IMR-90 (cell line): ENCODE data around the gene METTL15. TPM values are rescaled to one million over a fixed set of nuclear protein-coding genes. Genes with fewer than 3 reads are reported as not detected.
A peak's percentile ranks its signal among the peaks of the same experiment; 100 is the strongest.

Experiments used
- ATAC-seq: fragments of 200-7000 bp; cut with Tn5 transposase; 2 replicates; pipeline ENCODE4 v1.9.1; 2020; ENCODE audit warnings: low read depth, mild to moderate bottlenecking, moderate library complexity
- BruUV-seq: library from RNA; stranded (reverse); fragments of 400-500 nt; replicated peaks from 2 replicates; lab custom pipeline; 2021; lab: Mats Ljungman, UMichigan
- CTCF ChIA-PET: fragments of 300-600 bp; formaldehyde crosslinking; extraction: SDS; loops from one replicate; lab custom pipeline; 2021; ENCODE audit warnings: antibody characterized with exemption; lab: Yijun Ruan, JAX
- POLR2A ChIA-PET: fragments of 300-600 bp; sonication (Branson Sonifier 250); formaldehyde crosslinking; loops from one replicate; lab custom pipeline; 2022; ENCODE audit warnings: antibody characterized with exemption; ENCODE audit not compliant: unreplicated experiment; lab: Charles Lee
- DNase-seq: peaks from one replicate; pipeline ENCODE4 v3.0.0; 2013
- H2AFZ ChIP-seq: replicated peaks from 2 replicates; pipeline ENCODE3; 2013; ENCODE audit warnings: low read length, mild to moderate bottlenecking; ENCODE audit not compliant: poor library complexity
- H2AK5ac ChIP-seq: 2 replicates; pipeline ENCODE4 v1.6.1; 2013; ENCODE audit warnings: low read depth, low read length, inconsistent platforms
- H2AK9ac ChIP-seq: replicated peaks from 2 replicates; pipeline ENCODE3; 2013; ENCODE audit warnings: mild to moderate bottlenecking, low read depth, low read length, moderate library complexity; ENCODE audit not compliant: poor library complexity
- H2BK120ac ChIP-seq: 2 replicates; pipeline ENCODE4 v1.6.1; 2013; ENCODE audit warnings: low read depth, low read length, inconsistent platforms
- H2BK15ac ChIP-seq: 3 replicates; pipeline ENCODE4 v1.6.1; 2013; ENCODE audit warnings: low read depth, low read length, inconsistent platforms
- H2BK20ac ChIP-seq: 2 replicates; pipeline ENCODE4 v1.6.1; 2013; ENCODE audit warnings: low read depth, mild to moderate bottlenecking, inconsistent platforms, low read length, moderate library complexity
- H2BK5ac ChIP-seq: 2 replicates; pipeline ENCODE4 v1.6.1; 2013; ENCODE audit warnings: mild to moderate bottlenecking, low read depth, low read length, inconsistent platforms; ENCODE audit not compliant: poor library complexity, severe bottlenecking
- H3K14ac ChIP-seq: replicated peaks from 2 replicates; pipeline ENCODE4 v1.6.1; 2013; ENCODE audit warnings: low read depth, low read length, inconsistent platforms
- H3K18ac ChIP-seq: 2 replicates; pipeline ENCODE4 v1.6.1; 2013; ENCODE audit warnings: low read depth, low read length, control low read depth
- H3K23ac ChIP-seq: 2 replicates; pipeline ENCODE4 v1.6.1; 2013; ENCODE audit warnings: low read depth, low read length, inconsistent platforms
- H3K27ac ChIP-seq: 2 replicates; pipeline ENCODE4 v1.5.1; 2013; ENCODE audit warnings: mild to moderate bottlenecking, control low read depth, low read length; ENCODE audit not compliant: insufficient read depth
- H3K27me3 ChIP-seq: 2 replicates; pipeline ENCODE4 v1.6.1; 2013; ENCODE audit warnings: low read length; ENCODE audit not compliant: control insufficient read depth, insufficient read depth
- H3K36me3 ChIP-seq: 2 replicates; pipeline ENCODE4 v1.6.1; 2013; ENCODE audit warnings: low read length, mixed read lengths; ENCODE audit not compliant: control insufficient read depth, insufficient read depth
- H3K4ac ChIP-seq: 2 replicates; pipeline ENCODE4 v1.6.1; 2013; ENCODE audit warnings: low read depth, low read length, inconsistent platforms
- H3K4me1 ChIP-seq: 2 replicates; pipeline ENCODE4 v1.6.1; 2013; ENCODE audit warnings: low read length, mixed read lengths; ENCODE audit not compliant: control insufficient read depth, insufficient read depth
- H3K4me2 ChIP-seq: 2 replicates; pipeline ENCODE4 v1.6.1; 2013; ENCODE audit warnings: low read depth, mild to moderate bottlenecking, control low read depth, low read length, moderate library complexity
- H3K4me3 ChIP-seq: 2 replicates; pipeline ENCODE4 v1.5.1; 2013; ENCODE audit warnings: low read depth, mild to moderate bottlenecking, control low read depth, low read length, moderate library complexity; ENCODE audit not compliant: insufficient read depth
- H3K56ac ChIP-seq: 2 replicates; pipeline ENCODE4 v1.6.1; 2013; ENCODE audit warnings: low read length, inconsistent platforms; ENCODE audit not compliant: insufficient read depth; ENCODE audit errors: extremely low read depth
- H3K79me1 ChIP-seq, 2 experiments: 2 replicates each; pipeline ENCODE4 v1.6.1; 2013; ENCODE audit warnings: low read length in 2 of 2, inconsistent platforms in 1 of 2, low read depth in 1 of 2
- H3K9ac ChIP-seq: 2 replicates; pipeline ENCODE4 v1.6.1; 2013; ENCODE audit warnings: low read depth, low read length, control low read depth
- H3K9me1 ChIP-seq: 2 replicates; pipeline ENCODE4 v1.6.1; 2013; ENCODE audit warnings: low read length, inconsistent platforms; ENCODE audit not compliant: insufficient read depth
- H3K9me3 ChIP-seq: 2 replicates; pipeline ENCODE4 v1.6.1; 2013; ENCODE audit warnings: low read length; ENCODE audit not compliant: control insufficient read depth, insufficient read depth
- H4K20me1 ChIP-seq: 2 replicates; pipeline ENCODE4 v1.6.1; 2013; ENCODE audit warnings: low read length, inconsistent platforms; ENCODE audit not compliant: insufficient read depth
- H4K5ac ChIP-seq: 2 replicates; pipeline ENCODE4 v1.6.1; 2013; ENCODE audit warnings: mild to moderate bottlenecking, low read depth, low read length, control low read depth
- H4K8ac ChIP-seq, 2 experiments: 2 replicates each; pipeline ENCODE4 v1.6.1; 2013; ENCODE audit warnings: low read depth in 2 of 2, low read length in 2 of 2, control low read depth in 1 of 2, inconsistent platforms in 1 of 2
- H4K91ac ChIP-seq: 2 replicates; pipeline ENCODE4 v1.6.1; 2013; ENCODE audit warnings: low read depth, low read length, inconsistent platforms; ENCODE audit not compliant: insufficient read depth
- NFE2L2 ChIP-seq: fragments of 150-350 bp; IDR thresholded peaks from 2 replicates; pipeline ENCODE4 v1.6.1; 2016; ENCODE audit warnings: low read depth, mild to moderate bottlenecking, low read length
- RCOR1 ChIP-seq: IDR thresholded peaks from 2 replicates; pipeline ENCODE4 v1.6.1; 2012; ENCODE audit warnings: mild to moderate bottlenecking, low read length, improper control_type of control experiment; ENCODE audit not compliant: insufficient replicate concordance
- WGBS, 2 experiments: methylation state at CpG; one replicate each; pipeline versions ENCODE4 v1.1.5 to v1.1.7; 2013; ENCODE audit warnings: missing lambda C conversion rate in 2 of 2; ENCODE audit not compliant: insufficient read length in 1 of 2; ENCODE audit errors: extremely low coverage in 2 of 2; 5-methylcytosine and 5-hydroxymethylcytosine counted together
- dilution Hi-C: fragments of 300-500 bp; cut with HindIII; formaldehyde crosslinking; loops from one replicate; pipeline ENCODE4 v1.14.3; 2018; ENCODE audit warnings: low sequenced_read_pairs; ENCODE audit not compliant: unreplicated experiment
- in situ Hi-C: fragments of 300-500 bp; cut with MboI; formaldehyde crosslinking; loops from 3 replicates; pipeline ENCODE4 v1.14.3; 2019; ENCODE audit warnings: low sequenced_read_pairs, inconsistent platforms, mixed read lengths
- intact Hi-C: fragments of 100-400 bp; cut with micrococcal nuclease; formaldehyde crosslinking; loops from 2 replicates; pipeline ENCODE4 v1.10.0; 2022
- polyA plus RNA-seq, 3 experiments: library from polyadenylated mRNA; depleted of rRNA; stranded (reverse); fragments of >200 nt; gene quantifications; 2 replicates each; pipeline ENCODE4 v1.2.3, GENCODE V29; 2012; ENCODE audit warnings: low replicate concordance in 1 of 3
- total RNA-seq: library from RNA; depleted of rRNA; stranded (reverse); fragments of >200 nt; gene quantifications from 2 replicates; pipeline ENCODE4 v1.2.3, GENCODE V29; 2012

METTL15 gene
- total and polyA plus RNA-seq, 2 of the 4 experiments (the other 2 are of a cell fraction): 6.5 to 30.5 TPM

- CTCF ChIA-PET: no interaction called here
- Histone ChIP-seq H3K9me1 (peaks cover 3% of the 10 kb centered on the region; the same call in 1 of the 2 replicates), H2BK120ac (no peak overlapping the region), H3K4me3 (no peak overlapping the region), H3K36me3 (peaks cover 3% of the 10 kb centered on the region), H3K4me1 (no peaks in the 10 kb centered on the region; the same call in 1 of the 2 replicates), H2BK15ac (no peak overlapping the region), H3K23ac (no peak overlapping the region), H3K4me2 (no peak overlapping the region), H3K27me3 (no peaks in the 10 kb centered on the region), H2AK9ac (no peak overlapping the region), H3K9ac (no peak overlapping the region), H3K56ac (no peak overlapping the region), H2AK5ac (no peak overlapping the region), H3K79me1 (peaks cover 14 to 35% of the 10 kb centered on the region in 2 experiments), H2AFZ (no peak overlapping the region), H3K14ac (no peak overlapping the region), H3K27ac (no peak overlapping the region), H4K91ac (no peak overlapping the region), H3K9me3 (no peaks in the 10 kb centered on the region), H4K5ac (no peak overlapping the region), H4K8ac (no peak overlapping the region), H3K18ac (no peak overlapping the region), H3K4ac (no peak overlapping the region), H4K20me1 (no peaks in the 10 kb centered on the region), H2BK5ac (no peak overlapping the region), H2BK20ac (no peak overlapping the region)
- TF ChIP-seq NFE2L2 (peak; percentile 38; the same call in 1 of the 2 replicates), RCOR1 (no peak)
- DNase-seq (no peak), ATAC-seq (no peak)
- WGBS, 2 experiments: 100% methylated on average over 1 of the region's 4 CpGs; no CpG with 5 or more reads in 1 of the 2 experiments
- POLR2A ChIA-PET: no interaction called here
- BruUV-seq: no TSS peak
- dilution Hi-C loops (no loop called here), intact Hi-C loops (loop anchor here (5.0 kb wide), 1 partner anchor 1058 kb away; no protein-coding TSS in a partner anchor), in situ Hi-C loops (no loop called here)
Observed at GRCh38 chr11:28114116-28114515, 5.9 kb downstream of the METTL15 start.
